Heart right ventricle (tissue), 16 donors: ENCODE measurements around the gene CLIC6. TPM values are rescaled to one million over a fixed set of nuclear protein-coding genes. Genes with fewer than 3 reads are reported as not detected.
A peak's percentile ranks its signal among the peaks of the same experiment; 100 is the strongest.

Source experiments
- ATAC-seq, 8 donors: fragments of 200-7000 bp; cut with Tn5 transposase; one replicate each; pipeline ENCODE4 v1.9.1; 2020; ENCODE audit warnings: mild to moderate bottlenecking in 8 of 8, moderate library complexity in 8 of 8, moderate number of reproducible peaks in 1 of 8
- DNase-seq, 2 donors: peaks; one replicate each; pipeline ENCODE4 v3.0.0-alpha.2; 2020
- H3K27ac ChIP-seq, 10 donors: fragments of 200-600 bp; sonication (generic) in 2 of 10; one replicate each; pipeline versions ENCODE4 v1.5.0 to v1.8.0; 2020 to 2022; ENCODE audit warnings: mild to moderate bottlenecking in 3 of 10
- H3K27me3 ChIP-seq, 7 donors: fragments of 200-600 bp; one replicate each; pipeline ENCODE4 v1.8.0; 2021 to 2022; ENCODE audit warnings: mild to moderate bottlenecking in 2 of 7
- H3K36me3 ChIP-seq, 9 donors: fragments of 200-600 bp; sonication (generic) in 1 of 9; one replicate each; pipeline versions ENCODE4 v1.5.0 to v1.8.0; 2020 to 2022; ENCODE audit warnings: mild to moderate bottlenecking in 2 of 9
- H3K4me1 ChIP-seq, 9 donors: fragments of 200-600 bp; sonication (generic) in 1 of 9; one replicate each; pipeline versions ENCODE4 v1.5.0 to v1.8.0; 2020 to 2022; ENCODE audit warnings: mild to moderate bottlenecking in 4 of 9
- H3K4me3 ChIP-seq, 10 donors: fragments of 200-600 bp; sonication (generic) in 2 of 10; one replicate each; pipeline versions ENCODE4 v1.5.0 to v1.8.0; 2020 to 2022; ENCODE audit warnings: mild to moderate bottlenecking in 7 of 10, moderate library complexity in 2 of 10
- H3K9me3 ChIP-seq, 11 donors: fragments of 200-600 bp in 10 of 11; sonication (generic) in 2 of 11; one replicate each; pipeline versions ENCODE4 v1.5.0 to v1.8.0; 2013 to 2022; ENCODE audit warnings: mild to moderate bottlenecking in 2 of 11, control low read depth in 1 of 11, moderate library complexity in 1 of 11
- CTCF ChIP-seq, 9 donors: fragments of 200-600 bp; sonication (generic) in 2 of 9; IDR thresholded peaks; one replicate each; pipeline versions ENCODE4 v1.5.0 to v1.8.0; 2021 to 2022; ENCODE audit warnings: antibody characterized with exemption in 9 of 9, mild to moderate bottlenecking in 5 of 9, moderate library complexity in 1 of 9
- WGBS, 2 donors: extraction: QIAGEN DNeasy Blood & Tissue Kit; methylation state at CpG; one replicate each; pipeline ENCODE4 v1.1.7; 2013; ENCODE audit warnings: inconsistent platforms in 1 of 2; 5-methylcytosine and 5-hydroxymethylcytosine counted together
- intact Hi-C, 10 donors: fragments of 100-400 bp; cut with DNase I; formaldehyde crosslinking; loops; one replicate each; pipeline versions ENCODE4 v1.11.1 to v1.14.2; 2022
- polyA plus RNA-seq, 2 donors: library from polyadenylated mRNA; stranded (reverse); fragments of 200-250 nt; gene quantifications; one replicate each; pipeline ENCODE4 v1.2.3, GENCODE V29; 2013
- total RNA-seq, 10 donors: library from RNA; stranded (reverse); fragmentation: NEBNext Ultra II Directional in 3 of 10; extraction: Animal tissue kit (Norgen Biotek cat#: 25700) in 3 of 10; gene quantifications; one replicate each; pipeline versions ENCODE4 v1.2.1 to v1.2.4, GENCODE V29; 2021 to 2023
- donor health status: Arrhythmogenic right ventricular cardiomyopathy.
- donor health status: ischemic (EF 13 %, LVEDD 7.1; RV severe dilation, severe dysfunction).
- donor health status: healthy with polysubstance abuse.
- donor health status: DM: no; HTN: yes; CAD: no.
- donor health status: DM: no; HTN: no; CAD: no.
- donor health status: ischemic (EF 25% LVEDD 6.9; RV normal size, moderate dysfunction).
- donor health status: ischemic (EF 25% LVEDD 5.7; RV mildly dilated, moderate dysfunction).
- donor health status: healthy.
- donor health status: DM: yes; HTN: yes; CAD: no.
- donor health status: Ischemic cardiomyopathy.
- donor health status: ischemic (EF 35%, LVEDD 5.7; RV mildly dilated, moderate dysfunction).
- donor health status: nonischemic (EF 11% LVEDD 7.7; RV severe dilation, severe dysfunction).
- donor health status: DM: yes; HTN: yes; CAD: no.
- donor health status: PGD.
- donor health status: ischemic (EF 29% LVEDD 5.4; RV normal size, mild dysfunction).
- donor health status: nonischemic (EF 23%, LVEDD 6.1; RV moderate dilation, normal function).

Gene CLIC6
- total and polyA plus RNA-seq, 12 donors: 0.21 to 8.1 (median 2.4) TPM

GRCh38 chr21:34764715-34765284 is 96.0 kb downstream of the CLIC6 start:
- WGBS, 2 donors: 79 to 89% methylated on average over 3 of the region's 3 CpGs
- TF ChIP-seq CTCF (IDR thresholded peaks at IDR 0.05): no peak
- no peak overlapping the region for H3K4me3 ChIP-seq
- no peaks in the 10 kb centered on the region for H3K36me3 ChIP-seq
- DNase-seq (no peak), ATAC-seq (no peak)
- intact Hi-C loops: no loop called here
- H3K4me1 ChIP-seq: no peaks in the 10 kb centered on the region
- peaks cover 0 to 6% (median 0%) of the 10 kb centered on the region in 7 donors for H3K27me3 ChIP-seq
- peaks cover 0 to 8% (median 0%) of the 10 kb centered on the region in 11 donors for H3K9me3 ChIP-seq
- no peak overlapping the region for H3K27ac ChIP-seq

- H3K27ac ChIP-seq: no peak overlapping the region
- DNase-seq (no peak), ATAC-seq (no peak)
- no peak overlapping the region for H3K4me3 ChIP-seq
- peaks cover 0 to 8% (median 0%) of the 10 kb centered on the region in 11 donors for H3K9me3 ChIP-seq
- H3K4me1 ChIP-seq: no peaks in the 10 kb centered on the region
- peaks cover 0 to 5% (median 0%) of the 10 kb centered on the region in 7 donors for H3K27me3 ChIP-seq
- no peaks in the 10 kb centered on the region for H3K36me3 ChIP-seq
- 89 to 92% methylated on average over 4 of the region's 4 CpGs for WGBS, 2 donors
- no peak for TF ChIP-seq CTCF (IDR thresholded peaks at IDR 0.05)
- intact Hi-C loops: no loop called here
Observed at GRCh38 chr21:34765619-34766018, 96.8 kb downstream of the CLIC6 start.

- no peaks in the 10 kb centered on the region for H3K27me3 ChIP-seq
- H3K27ac ChIP-seq: no peak overlapping the region
Observed at GRCh38 chr21:34766862-34767261, 98.1 kb downstream of the CLIC6 start.

More at GRCh38 chr21:34766862-34767261, 98.1 kb downstream of the CLIC6 start:
- no peaks in the 10 kb centered on the region for H3K4me1 ChIP-seq
- WGBS, 2 donors: 73 to 80% methylated on average over 3 of the region's 3 CpGs
- H3K36me3 ChIP-seq: no peaks in the 10 kb centered on the region
- DNase-seq (no peak), ATAC-seq (peak in 1 of 8 donors; percentile 35)
- peaks cover 0 to 8% (median 0%) of the 10 kb centered on the region in 11 donors for H3K9me3 ChIP-seq
- no peak overlapping the region for H3K4me3 ChIP-seq
- intact Hi-C loops: no loop called here
- TF ChIP-seq CTCF (IDR thresholded peaks at IDR 0.05): no peak

Other genes with a start within 250 kb of the CLIC6 start
- gene SMIM34, start 245.0 kb upstream of the CLIC6 start, total RNA-seq: under 1 TPM in 1 of 10 donors, not detected in 9; 0.30 TPM
- gene SMIM34, start 245.0 kb upstream of the CLIC6 start, polyA plus RNA-seq: not detected
- gene KCNE1, start 156.8 kb upstream of the CLIC6 start, total RNA-seq: 10 to 100 TPM in 2 of 10 donors, 1 to 10 TPM in 8; 4.7 to 15.5 (median 7.5) TPM
- gene KCNE1, start 156.8 kb upstream of the CLIC6 start, polyA plus RNA-seq: 1 to 10 TPM in 1 of 2 donors, under 1 TPM in 1; 0.75 to 2.4 TPM
- 100 to 1,000 TPM in 3 of 10 donors, 10 to 100 TPM in 7; 30.8 to 389 (median 62.2) TPM for gene RCAN1, start 53.9 kb upstream of the CLIC6 start, total RNA-seq
- gene RCAN1, start 53.9 kb upstream of the CLIC6 start, polyA plus RNA-seq: 10 to 100 TPM; 24.1 to 62.2 TPM